SU-DHL-6 (cell line): ENCODE data around the gene BIRC2.

Source experiments
- H2AFZ ChIP-seq: fragments of 200-600 bp; sonication (generic); 2 replicates; pipeline ENCODE4 v1.6.1; 2014; ENCODE audit warnings: low read depth, mild to moderate bottlenecking, moderate library complexity, mixed read lengths, antibody characterized with exemption, low read length; ENCODE audit not compliant: severe bottlenecking
- H3F3A ChIP-seq: fragments of 200-600 bp; shearing (Covaris generic); 2 replicates; pipeline ENCODE4 v1.6.0; 2016; ENCODE audit warnings: antibody characterized with exemption, mild to moderate bottlenecking; ENCODE audit not compliant: insufficient read depth
- H3K27ac ChIP-seq: fragments of 200-600 bp; sonication (generic); 2 replicates; pipeline ENCODE4 v1.5.1; 2016; ENCODE audit warnings: low read depth, mild to moderate bottlenecking, low read length, moderate library complexity, mixed read lengths
- H3K27me3 ChIP-seq: fragments of 200-600 bp; sonication (generic), shearing (Covaris generic); 2 replicates; pipeline ENCODE4 v1.6.0; 2014; ENCODE audit warnings: mild to moderate bottlenecking, low read length
- H3K36me3 ChIP-seq: fragments of 200-600 bp; sonication (generic); 2 replicates; pipeline ENCODE4 v1.6.1; 2014; ENCODE audit warnings: mild to moderate bottlenecking, low read length, mixed read lengths
- H3K4me2 ChIP-seq: fragments of 300-600, 200-600 bp; shearing (Covaris generic), sonication (generic); 2 replicates; pipeline ENCODE4 v1.6.0; 2014; ENCODE audit warnings: low read length, low read depth, mild to moderate bottlenecking; ENCODE audit not compliant: poor library complexity, severe bottlenecking
- H3K4me3 ChIP-seq: fragments of 200-600 bp; sonication (generic); 2 replicates; pipeline ENCODE4 v1.5.1; 2014; ENCODE audit warnings: antibody characterized with exemption, low read length, mild to moderate bottlenecking, mixed read lengths; ENCODE audit not compliant: insufficient read depth, poor library complexity, severe bottlenecking
- H3K79me2 ChIP-seq: fragments of 200-600 bp; sonication (generic); 2 replicates; pipeline ENCODE4 v1.6.1; 2014; ENCODE audit warnings: mild to moderate bottlenecking, low read length, moderate library complexity; ENCODE audit not compliant: insufficient read depth
- H3K9ac ChIP-seq: fragments of 200-600 bp; sonication (generic); 2 replicates; pipeline ENCODE4 v1.7.0; 2014; ENCODE audit warnings: mild to moderate bottlenecking, low read length
- H3K9me2 ChIP-seq: fragments of 200-600 bp; sonication (generic); replicated peaks from 2 replicates; pipeline ENCODE4 v1.6.1; 2014; ENCODE audit warnings: low read length; ENCODE audit not compliant: insufficient read depth
- H3K9me3 ChIP-seq: fragments of 200-600 bp; sonication (generic); 2 replicates; pipeline ENCODE4 v1.6.1; 2014; ENCODE audit warnings: low read length, mixed read lengths; ENCODE audit not compliant: insufficient read depth
- H4K20me1 ChIP-seq: fragments of 200-600 bp; sonication (generic); 2 replicates; pipeline ENCODE4 v1.6.1; 2014; ENCODE audit warnings: low read depth, mild to moderate bottlenecking, antibody characterized with exemption, low read length, moderate library complexity, mixed read lengths
- CTCF ChIP-seq: fragments of 200-600 bp; sonication (generic); IDR thresholded peaks from one replicate; pipeline ENCODE4 v1.5.1; 2017; ENCODE audit warnings: antibody characterized with exemption, mild to moderate bottlenecking, low read length, moderate library complexity; ENCODE audit not compliant: insufficient read depth, poor library complexity, severe bottlenecking
- EZH2phosphoT487 ChIP-seq: fragments of 200-600 bp; sonication (generic), shearing (Covaris generic); conservative IDR thresholded peaks from 2 replicates; pipeline ENCODE4 v1.6.1; 2018; ENCODE audit warnings: mild to moderate bottlenecking, antibody characterized with exemption, low read length, moderate library complexity, mixed read lengths

BIRC2 gene

GRCh38 chr11:102322560-102322959 lies 24.5 kb upstream of the BIRC2 start:
- Histone ChIP-seq H2AFZ (no peak overlapping the region), H3K9me2 (no peaks in the 10 kb centered on the region), H3F3A (peaks cover 77% of the 10 kb centered on the region), H3K9me3 (no peaks in the 10 kb centered on the region), H3K9ac (peak overlapping the region; percentile 35), H3K27me3 (no peaks in the 10 kb centered on the region), H3K27ac (peak overlapping the region; percentile 94), H3K79me2 (peaks cover 88% of the 10 kb centered on the region), H3K4me3 (no peak overlapping the region), H3K36me3 (peaks cover 59% of the 10 kb centered on the region), H4K20me1 (peaks cover 14% of the 10 kb centered on the region; the same call in 1 of the 2 replicates), H3K4me2 (peak overlapping the region; percentile 93)
- no peak for TF ChIP-seq CTCF
- TF ChIP-seq EZH2phosphoT487: no peak

GRCh38 chr11:102323542-102324251 lies 23.3 kb upstream of the BIRC2 start:
- H3K27me3 ChIP-seq: no peaks in the 10 kb centered on the region
- H3K4me3 ChIP-seq: no peak overlapping the region
- H3K9me3 ChIP-seq: no peaks in the 10 kb centered on the region
- H2AFZ ChIP-seq: no peak overlapping the region
- peaks cover 71% of the 10 kb centered on the region for H3K36me3 ChIP-seq
- peaks cover 76% of the 10 kb centered on the region for H3F3A ChIP-seq
- peak overlapping the region; percentile 93 for H3K4me2 ChIP-seq
- peak overlapping the region; percentile 94 for H3K27ac ChIP-seq
- H3K9ac ChIP-seq: no peak overlapping the region
- peaks cover 77% of the 10 kb centered on the region for H3K79me2 ChIP-seq
- peaks cover 18% of the 10 kb centered on the region; the same call in 1 of the 2 replicates for H4K20me1 ChIP-seq
- no peaks in the 10 kb centered on the region for H3K9me2 ChIP-seq
- no peak for TF ChIP-seq CTCF
- TF ChIP-seq EZH2phosphoT487: no peak

- H2AFZ ChIP-seq: no peak overlapping the region
- H3K9ac ChIP-seq: no peak overlapping the region
Observed at GRCh38 chr11:102325088-102325487, 21.9 kb upstream of the BIRC2 start.

More at GRCh38 chr11:102325088-102325487, 21.9 kb upstream of the BIRC2 start:
- H3K27ac ChIP-seq: peak overlapping the region; percentile 94; the same call in 1 of the 2 replicates
- H3K9me2 ChIP-seq: no peaks in the 10 kb centered on the region
- no peaks in the 10 kb centered on the region for H3K27me3 ChIP-seq
- peaks cover 63% of the 10 kb centered on the region for H3K79me2 ChIP-seq
- H3F3A ChIP-seq: peaks cover 77% of the 10 kb centered on the region
- TF ChIP-seq EZH2phosphoT487 (no peak), CTCF (no peak)
- no peak overlapping the region for H3K4me3 ChIP-seq
- peaks cover 81% of the 10 kb centered on the region for H3K36me3 ChIP-seq
- no peaks in the 10 kb centered on the region for H3K9me3 ChIP-seq
- peaks cover 21% of the 10 kb centered on the region; the same call in 1 of the 2 replicates for H4K20me1 ChIP-seq
- peak overlapping the region; percentile 93 for H3K4me2 ChIP-seq
